HG03342 (cell line): ENCODE measurements around the gene GJC1.

ENCODE experiments used
- ATAC-seq: cut with Tn5 transposase; IDR thresholded peaks from one replicate; pipeline ENCODE4 v1.9.1; 2021; ENCODE audit warnings: mild to moderate bottlenecking, moderate library complexity; ENCODE audit not compliant: unreplicated experiment

The GJC1 gene

DNA sequence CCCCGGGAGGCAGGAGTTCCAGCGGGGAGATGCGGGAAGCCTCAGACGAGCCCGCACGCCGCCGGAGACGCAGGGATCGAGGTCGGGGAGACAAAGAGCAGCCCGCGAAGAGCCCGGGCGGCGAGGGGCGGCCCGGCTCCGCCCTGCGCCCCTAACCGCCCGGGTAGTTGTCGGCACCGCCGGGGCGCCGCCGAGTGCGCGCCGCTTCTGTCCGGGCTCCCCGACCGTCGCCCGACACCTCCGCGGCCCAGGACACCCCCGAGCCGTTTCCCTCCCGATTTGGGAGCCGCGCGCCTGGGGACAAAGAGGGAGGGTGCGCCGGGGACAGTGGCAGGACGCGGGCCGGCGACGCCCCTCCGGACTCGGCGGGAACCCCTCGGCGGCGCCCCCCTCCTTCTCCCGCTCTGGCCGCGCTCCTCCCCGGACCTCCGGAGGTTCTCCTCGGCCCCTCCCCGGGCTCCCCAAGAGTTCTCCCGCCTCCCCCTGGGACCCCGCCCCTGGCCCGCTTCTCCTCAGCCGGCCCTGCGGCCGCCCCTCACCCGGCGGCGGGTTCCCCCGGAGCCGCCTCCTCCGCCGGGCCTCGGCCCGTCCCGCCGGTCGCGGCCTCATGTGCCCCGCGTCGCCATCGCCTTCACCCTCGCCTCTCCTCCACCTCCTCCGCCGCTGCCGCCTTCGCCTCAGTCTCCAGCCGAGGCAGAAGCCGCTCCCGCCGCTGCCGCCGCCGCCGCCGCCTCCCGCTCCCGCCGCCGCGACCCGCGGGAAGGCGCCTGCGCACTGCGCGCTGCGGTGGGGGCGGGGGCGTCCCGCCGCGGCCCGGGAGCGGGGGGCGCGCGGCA, at the start of gene GJC1:
Gene GJC1, minus strand, starts transcription at position 765 of the 836 bp plus-strand sequence. CDS start 24,470 bp downstream, outside the sequence.
- no peak for ATAC-seq

GRCh38 chr17:44879376-44879775, 49.3 kb upstream of the GJC1 start:
- no peak for ATAC-seq

DNA sequence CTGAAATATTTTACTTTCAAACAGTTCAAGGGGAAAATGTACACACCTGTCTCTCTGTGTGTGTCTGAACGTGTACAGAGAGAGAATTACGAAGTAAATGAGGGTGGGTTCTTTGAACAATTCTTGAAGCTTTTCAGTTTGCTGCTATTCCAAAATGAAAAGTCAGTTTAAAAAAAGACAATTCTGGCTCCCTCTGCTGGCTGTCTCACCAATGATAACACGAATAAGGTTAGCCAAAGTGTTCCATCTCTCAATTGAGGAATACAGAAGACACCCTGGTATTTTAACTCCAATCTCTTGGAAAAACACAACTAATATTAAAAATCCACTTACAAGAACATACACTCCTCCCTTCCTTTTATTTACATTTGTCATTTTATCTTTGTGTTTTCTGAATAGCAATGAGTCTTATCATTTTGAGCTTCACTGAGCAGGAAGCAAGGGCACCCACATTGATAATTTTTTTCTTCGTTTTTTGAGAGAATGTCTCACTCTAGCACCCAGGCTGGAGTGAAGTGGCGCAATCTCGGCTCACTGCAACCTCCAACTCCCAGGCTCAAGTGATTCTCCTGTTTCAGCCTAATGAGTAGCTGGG, 48.6 kb upstream of the GJC1 start:
- ATAC-seq, result no peak

- ATAC-seq, result no peak
Observed at GRCh38 chr17:44877121-44877520, 47.0 kb upstream of the GJC1 start.

GRCh38 chr17:44875761-44876160, 45.7 kb upstream of the GJC1 start:
- ATAC-seq, result no peak

DNA sequence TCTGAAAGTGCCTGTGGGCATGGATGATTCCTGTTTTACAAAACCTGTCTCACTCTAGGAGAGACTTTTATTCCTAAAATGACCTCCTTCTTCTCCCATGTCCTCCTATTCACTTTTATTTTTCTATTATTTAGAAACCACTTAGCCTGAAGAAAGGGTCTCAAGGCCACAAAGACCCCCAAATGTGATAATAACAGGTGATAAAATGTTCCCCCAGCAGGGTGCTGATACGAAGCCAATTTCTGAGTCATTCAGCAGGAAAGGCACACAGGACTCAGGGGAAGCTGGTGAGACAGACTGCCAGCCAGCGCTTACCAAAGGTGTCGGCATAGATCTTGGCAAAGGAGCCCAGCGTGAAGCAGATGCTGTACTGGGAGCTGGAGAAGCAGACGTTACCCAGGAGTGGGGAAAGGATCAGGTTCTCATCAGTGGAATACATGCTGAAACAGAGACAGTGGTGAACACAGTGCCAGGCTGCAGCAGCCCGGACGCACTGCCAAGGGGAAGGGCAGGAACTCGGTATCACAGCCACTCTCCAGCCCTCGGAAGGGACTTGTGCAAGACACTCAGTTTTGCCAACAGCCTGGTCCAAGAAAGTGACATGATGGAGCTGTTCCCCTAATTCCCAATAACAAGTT, 42.2 kb upstream of the GJC1 start:
- no peak for ATAC-seq

- ATAC-seq, result no peak
Observed at GRCh38 chr17:44871556-44871955, 41.5 kb upstream of the GJC1 start.

DNA sequence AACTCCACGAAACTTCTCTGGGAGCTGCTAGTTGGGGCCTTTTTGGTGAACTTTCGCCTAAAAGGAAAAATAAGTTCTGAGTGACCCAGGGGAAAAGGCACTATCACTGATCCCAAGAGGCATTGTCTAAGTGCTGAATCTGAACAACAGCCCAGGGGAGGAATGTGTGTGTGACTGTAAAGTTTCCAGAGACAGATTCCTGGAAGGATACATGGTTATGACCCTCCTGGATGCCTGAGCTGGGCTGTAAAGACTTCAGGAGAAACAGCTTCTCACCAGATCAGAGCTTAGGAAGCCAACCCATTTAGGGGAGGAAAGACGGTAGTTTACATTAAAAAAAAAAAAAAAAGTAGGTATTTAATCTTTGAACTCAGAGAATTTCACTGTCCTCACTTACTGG, 37.8 kb upstream of the GJC1 start:
- ATAC-seq, result no peak

GRCh38 chr17:44865931-44866330, 35.8 kb upstream of the GJC1 start:
- no peak for ATAC-seq

DNA sequence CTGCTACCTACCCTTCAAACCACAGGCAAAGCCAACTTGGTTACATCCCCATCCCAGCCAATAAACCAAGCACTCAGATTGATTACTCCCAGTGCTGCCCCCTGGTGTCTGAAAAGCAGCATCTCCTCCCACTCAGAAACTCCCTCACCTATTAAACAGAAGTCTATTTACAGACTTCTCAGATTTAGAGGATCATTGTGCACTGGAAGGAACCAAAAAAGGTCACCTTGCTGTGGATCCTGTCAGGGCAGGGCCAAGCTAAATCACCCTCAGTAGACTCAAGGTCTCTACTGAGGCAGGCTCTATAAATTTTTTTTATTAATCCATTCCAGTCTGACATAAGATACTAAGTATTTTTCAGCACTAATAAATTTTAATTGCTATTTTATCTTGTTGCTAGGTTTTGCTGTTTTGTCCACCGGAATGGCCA, 35.2 kb upstream of the GJC1 start:
- ATAC-seq, result no peak

DNA sequence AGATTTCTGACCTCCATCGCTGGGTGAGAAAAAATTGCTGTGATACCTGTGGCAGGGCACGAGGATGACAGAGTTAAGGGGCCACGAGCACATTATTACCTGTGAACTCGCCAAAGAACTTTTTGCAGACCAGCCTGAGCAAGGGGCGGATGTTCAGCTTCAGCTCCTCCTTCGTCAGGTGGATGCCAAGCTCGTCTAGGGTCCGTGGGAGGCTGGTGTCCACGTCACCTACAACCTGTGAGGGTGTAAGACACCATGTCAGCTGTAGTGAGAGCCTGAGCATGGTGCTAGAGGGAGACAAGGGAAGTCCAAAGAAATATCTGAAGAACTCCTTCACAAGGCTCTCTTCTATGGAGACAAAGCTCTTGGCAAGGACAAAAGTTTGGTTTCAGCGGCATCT, 34.7 kb upstream of the GJC1 start:
- ATAC-seq, result no peak

- no peak for ATAC-seq
Observed at GRCh38 chr17:44863061-44863918, 33.2 kb upstream of the GJC1 start.

- no peak for ATAC-seq
Observed at GRCh38 chr17:44862278-44862914, 32.3 kb upstream of the GJC1 start.

- ATAC-seq, result no peak
Observed at GRCh38 chr17:44859701-44860100, 29.6 kb upstream of the GJC1 start.

DNA sequence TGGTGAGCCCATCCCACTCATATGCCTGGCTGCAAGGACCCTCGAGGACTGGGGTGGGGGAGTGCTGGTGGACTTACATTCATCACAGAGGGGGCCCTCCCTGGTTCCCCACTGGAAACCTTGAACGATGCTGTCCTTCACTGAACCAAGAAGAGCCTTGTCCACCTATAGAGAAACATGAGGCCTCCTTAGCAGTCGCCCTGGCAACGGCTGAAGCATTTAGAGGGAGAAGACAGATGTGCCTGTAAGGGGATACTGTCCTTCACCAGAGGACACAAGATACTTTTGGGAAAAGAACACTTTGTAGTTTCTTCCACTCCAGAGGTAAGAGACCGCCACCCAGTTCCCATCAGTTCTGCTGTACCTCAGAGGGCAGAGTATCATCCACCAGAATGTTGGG, 24.1 kb upstream of the GJC1 start:
- ATAC-seq, result no peak

- no peak for ATAC-seq
Observed at GRCh38 chr17:44850612-44851011, 20.5 kb upstream of the GJC1 start.

DNA sequence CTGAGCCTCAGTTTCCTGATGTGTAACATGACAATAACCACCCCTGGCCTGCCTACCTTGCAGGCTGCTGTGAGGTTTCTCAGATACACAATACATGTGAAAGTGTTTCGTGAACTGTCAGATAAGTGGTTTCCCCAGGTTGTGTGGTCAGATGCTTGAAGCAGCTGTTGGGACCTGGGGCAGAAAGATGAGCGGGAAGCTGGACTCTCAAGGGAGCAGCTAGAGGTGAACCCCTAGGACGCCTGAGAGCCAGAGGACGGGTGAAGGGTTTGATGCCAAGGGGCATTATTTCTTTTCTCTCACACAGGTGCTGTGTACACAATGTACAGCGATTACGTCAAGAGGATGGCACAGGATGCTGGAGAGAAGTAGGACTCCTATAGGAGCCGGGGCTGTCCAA, 19.9 kb upstream of the GJC1 start:
- no peak for ATAC-seq

DNA sequence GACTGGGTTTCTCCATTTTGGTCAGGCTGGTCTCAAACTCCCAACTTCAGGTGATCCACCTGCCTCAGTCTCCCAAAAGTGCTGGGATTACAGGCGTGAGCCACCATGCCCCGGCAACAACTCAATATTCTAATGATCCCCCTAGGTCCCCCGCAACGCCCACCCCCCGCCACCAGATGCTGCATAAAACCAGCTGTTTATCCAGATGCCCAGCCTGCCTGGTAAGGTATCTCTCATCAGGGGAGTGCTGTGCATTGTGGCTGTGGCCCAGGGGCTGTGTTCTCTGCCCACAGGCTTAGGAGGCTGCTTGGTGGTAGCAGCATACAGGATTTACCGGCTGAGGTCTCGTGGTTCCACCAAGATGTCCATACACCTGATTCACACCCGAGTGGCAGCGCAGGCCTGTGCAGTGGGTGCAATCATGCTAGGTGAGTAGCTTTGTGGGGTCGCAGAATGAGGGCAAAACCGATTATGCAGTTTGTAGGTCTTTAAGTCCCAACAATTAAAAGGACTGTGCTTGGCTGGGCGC, 18.9 kb upstream of the GJC1 start:
- no peak for ATAC-seq

- no peak for ATAC-seq
Observed at GRCh38 chr17:44848257-44848795, 18.2 kb upstream of the GJC1 start.

DNA sequence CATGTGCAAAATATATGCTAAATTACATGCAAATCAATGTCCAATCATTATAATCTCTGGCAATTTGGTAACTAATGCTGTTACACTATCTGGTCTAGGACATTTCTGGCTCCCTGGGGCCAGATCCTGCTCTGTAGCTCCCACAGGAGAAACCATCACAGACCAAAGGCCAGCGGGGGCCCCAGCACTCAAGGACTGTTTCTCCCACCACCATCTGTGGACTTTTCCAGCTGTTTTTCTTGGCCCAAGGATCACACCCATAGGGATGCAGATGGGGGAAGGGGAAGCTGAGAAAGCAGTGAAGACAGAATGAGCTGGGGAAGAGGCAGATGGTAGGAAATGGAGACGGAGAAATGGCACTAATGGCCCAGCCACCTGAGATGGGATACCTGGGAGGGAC, 17.5 kb upstream of the GJC1 start, which contains the start of gene HIGD1B:
Gene HIGD1B, plus strand, starts transcription at position 298 of the 400 bp plus-strand sequence. CDS start 270 bp downstream, outside the sequence.
- ATAC-seq, result no peak
